Dendritic cell treated with granulocyte-macrophage colony-stimulating factor and Interleukin-4, amounts not matched to agents 40 ng/mL and 50 ng/mL, for 4 days (primary cell): ENCODE measurements around the gene SS18L1.

Experiments
- H3K27ac Mint-ChIP-seq: one replicate; pipeline ENCODE4 v1.8.0; 2022; ENCODE audit warnings: mild to moderate bottlenecking, mixed read lengths
- H3K27me3 Mint-ChIP-seq: one replicate; pipeline ENCODE4 v1.8.0; 2022; ENCODE audit warnings: mild to moderate bottlenecking, mixed read lengths
- H3K36me3 Mint-ChIP-seq: one replicate; pipeline ENCODE4 v1.8.0; 2022; ENCODE audit warnings: low read depth, mixed read lengths
- H3K4me1 Mint-ChIP-seq: one replicate; pipeline ENCODE4 v1.8.0; 2022; ENCODE audit warnings: low read depth, mixed read lengths
- H3K4me3 Mint-ChIP-seq: one replicate; pipeline ENCODE4 v1.8.0; 2022; ENCODE audit warnings: mild to moderate bottlenecking, moderate library complexity, mixed read lengths
- H3K9me3 Mint-ChIP-seq: one replicate; pipeline ENCODE4 v1.8.0; 2022; ENCODE audit warnings: mixed read lengths
- intact Hi-C: fragments of 100-400 bp; cut with micrococcal nuclease; formaldehyde crosslinking; loops from one replicate; pipeline ENCODE4 v1.15.0; 2022

SS18L1 gene

DNA sequence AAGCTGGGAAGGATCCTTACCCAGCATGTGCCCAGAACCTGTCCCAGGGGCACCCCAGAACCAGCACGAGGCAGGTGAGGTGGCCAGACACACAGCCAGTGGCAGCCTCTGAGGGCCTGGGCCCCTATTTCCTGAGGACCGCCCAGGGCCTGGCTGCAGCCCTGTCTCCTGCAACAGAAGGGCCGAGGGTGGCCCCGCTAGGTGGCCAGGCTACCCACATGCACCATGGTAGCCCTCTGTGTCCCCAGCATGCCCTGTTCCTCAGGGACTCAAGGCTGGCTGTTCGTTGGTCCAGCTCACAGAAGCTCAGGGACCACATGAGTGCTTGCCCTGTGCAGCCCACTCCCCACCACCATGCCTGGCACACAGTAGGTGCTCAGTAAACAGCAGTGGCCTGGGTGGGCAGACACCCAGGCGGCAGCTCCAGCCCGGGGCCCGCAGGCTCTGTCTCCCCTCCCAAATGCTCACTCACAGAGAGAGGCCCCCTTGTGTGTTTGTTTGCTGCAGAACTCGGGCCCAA, 68.3 kb downstream of the SS18L1 start:
- H3K4me1 Mint-ChIP-seq: no peaks in the 10 kb centered on the region
- H3K27ac Mint-ChIP-seq: no peak overlapping the region
- peaks cover 30% of the 10 kb centered on the region for H3K27me3 Mint-ChIP-seq
- intact Hi-C loops: no loop called here
- H3K36me3 Mint-ChIP-seq: no peaks in the 10 kb centered on the region
- H3K9me3 Mint-ChIP-seq: no peaks in the 10 kb centered on the region
- H3K4me3 Mint-ChIP-seq: no peak overlapping the region

DNA sequence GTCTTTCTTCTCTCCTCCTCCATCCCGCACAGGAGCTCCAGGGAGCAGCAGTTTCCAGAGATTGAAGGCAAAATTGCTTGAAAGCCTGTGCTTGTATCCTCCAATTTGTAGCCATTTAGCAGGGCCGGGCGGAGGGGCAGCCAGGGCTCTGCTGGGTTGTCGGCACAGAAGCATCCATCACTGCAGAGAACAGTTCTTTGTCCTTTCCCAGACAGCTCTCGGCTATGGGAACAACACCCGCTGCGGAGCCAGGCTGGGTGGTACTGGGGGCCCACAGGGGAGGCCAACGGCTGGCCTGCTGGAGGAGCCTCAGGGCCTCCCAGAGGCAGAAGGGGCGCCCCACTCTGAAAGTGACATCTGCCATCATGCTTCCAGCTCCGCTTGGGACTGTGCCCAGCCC, 68.7 kb downstream of the SS18L1 start:
- no peaks in the 10 kb centered on the region for H3K36me3 Mint-ChIP-seq
- H3K27ac Mint-ChIP-seq: no peak overlapping the region
- H3K9me3 Mint-ChIP-seq: no peaks in the 10 kb centered on the region
- H3K4me3 Mint-ChIP-seq: no peak overlapping the region
- intact Hi-C loops: no loop called here
- no peaks in the 10 kb centered on the region for H3K4me1 Mint-ChIP-seq
- H3K27me3 Mint-ChIP-seq: peaks cover 34% of the 10 kb centered on the region

GRCh38 chr20:62214067-62214466, 70.5 kb downstream of the SS18L1 start:
- Mint-ChIP-seq H3K36me3 (no peaks in the 10 kb centered on the region), H3K9me3 (no peaks in the 10 kb centered on the region), H3K4me3 (no peak overlapping the region), H3K4me1 (peaks cover 2% of the 10 kb centered on the region), H3K27me3 (peaks cover 51% of the 10 kb centered on the region), H3K27ac (no peak overlapping the region)
- intact Hi-C loops: no loop called here

- Mint-ChIP-seq H3K36me3 (no peaks in the 10 kb centered on the region), H3K4me3 (no peak overlapping the region), H3K27me3 (peaks cover 53% of the 10 kb centered on the region), H3K4me1 (peaks cover 9% of the 10 kb centered on the region), H3K27ac (no peak overlapping the region), H3K9me3 (no peaks in the 10 kb centered on the region)
- intact Hi-C loops: no loop called here
Measured at GRCh38 chr20:62215020-62215990, 71.7 kb downstream of the SS18L1 start.

GRCh38 chr20:62215991-62216635, 72.5 kb downstream of the SS18L1 start:
- Mint-ChIP-seq H3K4me3 (no peak overlapping the region), H3K27ac (no peak overlapping the region), H3K36me3 (no peaks in the 10 kb centered on the region), H3K27me3 (peaks cover 58% of the 10 kb centered on the region), H3K9me3 (no peaks in the 10 kb centered on the region), H3K4me1 (peaks cover 9% of the 10 kb centered on the region)
- intact Hi-C loops: no loop called here

- Mint-ChIP-seq H3K27ac (no peak overlapping the region), H3K4me1 (peaks cover 9% of the 10 kb centered on the region), H3K4me3 (no peak overlapping the region), H3K36me3 (no peaks in the 10 kb centered on the region), H3K27me3 (peaks cover 64% of the 10 kb centered on the region), H3K9me3 (no peaks in the 10 kb centered on the region)
- intact Hi-C loops: no loop called here
Measured at GRCh38 chr20:62216636-62217566, 73.3 kb downstream of the SS18L1 start.

- Mint-ChIP-seq H3K4me1 (peaks cover 9% of the 10 kb centered on the region), H3K27ac (no peak overlapping the region), H3K36me3 (no peaks in the 10 kb centered on the region), H3K4me3 (no peak overlapping the region), H3K27me3 (peaks cover 69% of the 10 kb centered on the region), H3K9me3 (no peaks in the 10 kb centered on the region)
- intact Hi-C loops: no loop called here
Measured at GRCh38 chr20:62217913-62218773, 74.6 kb downstream of the SS18L1 start.

GRCh38 chr20:62219101-62219991, 75.8 kb downstream of the SS18L1 start:
- Mint-ChIP-seq H3K4me1 (peaks cover 9% of the 10 kb centered on the region), H3K4me3 (peak overlapping the region; percentile 23), H3K27ac (no peak overlapping the region), H3K36me3 (no peaks in the 10 kb centered on the region), H3K27me3 (peaks cover 71% of the 10 kb centered on the region), H3K9me3 (no peaks in the 10 kb centered on the region)
- intact Hi-C loops: no loop called here

GRCh38 chr20:62219992-62220665, 76.6 kb downstream of the SS18L1 start, which contains the start of gene HRH3:
Gene HRH3 (minus strand): TSS chr20:62220278. CDS start chr20:62219970, 308 bp downstream.
- intact Hi-C loops: no loop called here
- Mint-ChIP-seq H3K4me1 (peaks cover 9% of the 10 kb centered on the region), H3K27me3 (peaks cover 73% of the 10 kb centered on the region), H3K36me3 (no peaks in the 10 kb centered on the region), H3K9me3 (no peaks in the 10 kb centered on the region), H3K27ac (no peak within 1 kb of the TSS), H3K4me3 (peak within 1 kb of the TSS; percentile 23)

GRCh38 chr20:62220666-62221568, 77.3 kb downstream of the SS18L1 start:
- no peak overlapping the region for H3K27ac Mint-ChIP-seq
- H3K27me3 Mint-ChIP-seq: peaks cover 69% of the 10 kb centered on the region
- intact Hi-C loops: no loop called here
- H3K9me3 Mint-ChIP-seq: no peaks in the 10 kb centered on the region
- H3K4me3 Mint-ChIP-seq: no peak overlapping the region
- no peaks in the 10 kb centered on the region for H3K36me3 Mint-ChIP-seq
- H3K4me1 Mint-ChIP-seq: peaks cover 9% of the 10 kb centered on the region

- H3K4me3 Mint-ChIP-seq: no peak overlapping the region
- H3K27me3 Mint-ChIP-seq: peaks cover 76% of the 10 kb centered on the region
- H3K27ac Mint-ChIP-seq: no peak overlapping the region
- intact Hi-C loops: no loop called here
- H3K4me1 Mint-ChIP-seq: peaks cover 9% of the 10 kb centered on the region
- no peaks in the 10 kb centered on the region for H3K9me3 Mint-ChIP-seq
- H3K36me3 Mint-ChIP-seq: no peaks in the 10 kb centered on the region
Measured at GRCh38 chr20:62222266-62222850, 78.8 kb downstream of the SS18L1 start.
